HCEC 1CT (cell line): ENCODE results near the gene GREM1.

ENCODE experiments used
- DNase-seq: peaks from one replicate; pipeline ENCODE4 v3.0.0-alpha.2; 2017

GREM1 gene

DNA sequence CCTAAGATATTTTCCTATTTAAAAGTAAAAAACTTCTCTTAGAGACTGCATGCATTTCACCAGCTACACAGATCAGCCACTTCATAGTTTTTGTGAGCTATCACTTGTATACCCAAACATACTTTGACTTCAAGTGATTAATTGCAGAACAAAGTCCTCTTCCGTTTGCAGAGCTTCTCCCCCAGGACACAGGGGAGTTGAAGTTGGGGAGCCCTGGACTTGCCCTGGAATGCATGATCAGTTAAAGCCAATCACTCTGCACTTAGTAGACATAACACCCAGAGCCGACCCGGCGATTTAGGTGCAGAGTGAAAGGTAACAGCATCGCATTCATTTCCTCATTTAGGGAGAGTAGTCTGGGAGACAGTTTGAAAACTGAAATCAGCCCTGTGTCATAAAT lies 70.1 kb downstream of the GREM1 start:
- DNase-seq = no peak

DNA sequence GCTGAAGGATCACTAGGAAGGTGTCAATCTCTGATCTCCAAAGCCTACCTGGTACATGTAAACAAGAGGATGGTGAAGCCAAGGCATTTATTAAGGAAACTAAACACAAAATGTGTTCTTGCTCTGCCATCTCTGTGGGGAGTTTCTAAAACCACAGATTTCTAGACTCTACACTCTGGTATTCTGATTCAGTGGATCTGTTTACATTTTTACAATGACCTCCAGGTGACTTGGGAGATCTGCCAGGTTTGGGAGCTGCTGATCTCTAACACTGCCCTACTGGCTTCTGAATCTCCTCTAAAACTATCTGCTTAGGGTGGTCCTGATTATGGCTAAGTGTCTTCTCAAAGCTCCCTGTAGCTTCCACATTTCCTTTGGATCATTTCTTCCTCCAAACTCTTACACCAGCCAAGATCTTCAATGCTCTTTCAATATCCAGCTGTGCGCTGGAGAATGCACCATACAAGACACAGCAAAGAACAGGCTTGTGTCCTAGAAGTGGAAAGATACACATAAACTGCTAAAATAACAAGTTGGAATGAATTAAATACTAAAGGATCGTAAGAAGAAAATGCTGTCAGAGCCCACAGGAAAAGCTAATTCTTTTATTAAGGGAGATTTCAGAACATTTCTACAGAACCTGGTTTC lies 72.7 kb downstream of the GREM1 start:
- peak; percentile 73 for DNase-seq

DNA sequence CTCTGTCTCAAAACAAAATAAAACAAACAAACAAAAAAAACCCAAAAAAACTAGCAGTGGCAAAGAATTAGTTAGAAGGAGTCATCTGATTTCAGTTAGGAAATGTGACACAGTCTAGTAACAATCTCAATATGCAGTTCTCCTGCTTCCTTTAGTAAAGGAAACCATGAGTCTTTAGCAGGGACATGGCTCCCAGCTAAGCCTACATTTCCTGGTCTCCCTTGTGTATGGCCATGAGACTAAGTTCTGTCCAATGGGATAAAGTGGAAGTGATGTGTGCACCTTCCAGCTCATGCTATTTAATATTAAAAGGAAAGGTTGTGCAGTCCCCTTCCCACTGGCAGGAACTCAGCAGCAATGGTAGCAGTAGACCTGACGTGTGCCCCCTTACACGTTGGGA lies 74.6 kb downstream of the GREM1 start:
- no peak for DNase-seq
